Caco-2 (cell line): ENCODE measurements around the gene C19orf44. TPM values are rescaled to one million over a fixed set of nuclear protein-coding genes. Genes with fewer than 3 reads are reported as not detected.
"Not testable (repeated sequence)": the region's sequence is repeated elsewhere in the genome, so short reads cannot be mapped to it uniquely, and the experiment has no call there.

Experiments used
- BruUV-seq: library from RNA; stranded (reverse); fragments of 400-500 nt; replicated peaks from 2 replicates; lab custom pipeline; 2021; lab: Mats Ljungman, UMichigan
- CTCF ChIA-PET: fragments of 300-600 bp; sonication (Branson Sonifier 250); formaldehyde crosslinking; loops from one replicate; lab custom pipeline; 2022; ENCODE audit warnings: antibody characterized with exemption; lab: Charles Lee
- POLR2A ChIA-PET: fragments of 300-600 bp; sonication (Branson Sonifier 250); formaldehyde crosslinking; loops from one replicate; lab custom pipeline; 2022; ENCODE audit warnings: antibody characterized with exemption; lab: Charles Lee
- DNase-seq, 2 experiments: peaks; one replicate each; pipeline versions ENCODE4 v3.0.0 to v3.0.0-alpha.2; 2020 to 2022
- H3K27me3 ChIP-seq: replicated peaks from 2 replicates; pipeline ENCODE4 v1.6.0; 2011; ENCODE audit warnings: low read length; ENCODE audit not compliant: control insufficient read depth, insufficient read depth
- H3K36me3 ChIP-seq: 2 replicates; pipeline ENCODE4 v1.5.1; 2011; ENCODE audit warnings: low read length; ENCODE audit not compliant: control insufficient read depth, insufficient read depth
- H3K4me1 ChIP-seq: fragments of 250-450 bp; sonication (Bioruptor Pico); 2 replicates; pipeline ENCODE4 v1.5.1; 2020; ENCODE audit warnings: mild to moderate bottlenecking
- H3K4me3 ChIP-seq: 2 replicates; pipeline ENCODE4 v1.5.1; 2011; ENCODE audit warnings: low read depth, mild to moderate bottlenecking, control low read depth, low read length
- H3K9me3 ChIP-seq: fragments of 250-450 bp; sonication (Bioruptor Pico); 2 replicates; pipeline ENCODE4 v1.5.1; 2020; ENCODE audit warnings: mild to moderate bottlenecking, moderate library complexity
- H3K27ac Mint-ChIP-seq: one replicate; pipeline ENCODE4 v1.8.0; 2022; ENCODE audit warnings: mixed read lengths; ENCODE audit not compliant: unreplicated experiment
- H3K27me3 Mint-ChIP-seq: one replicate; pipeline ENCODE4 v1.8.0; 2022; ENCODE audit warnings: mixed read lengths; ENCODE audit not compliant: insufficient read depth, unreplicated experiment
- H3K36me3 Mint-ChIP-seq: one replicate; pipeline ENCODE4 v1.8.0; 2022; ENCODE audit warnings: mild to moderate bottlenecking, mixed read lengths; ENCODE audit not compliant: insufficient read depth, unreplicated experiment
- H3K4me1 Mint-ChIP-seq: one replicate; pipeline ENCODE4 v1.8.0; 2022; ENCODE audit warnings: low read depth, mixed read lengths; ENCODE audit not compliant: unreplicated experiment
- H3K4me3 Mint-ChIP-seq: one replicate; pipeline ENCODE4 v1.8.0; 2022; ENCODE audit warnings: mild to moderate bottlenecking, moderate library complexity, mixed read lengths; ENCODE audit not compliant: unreplicated experiment
- H3K9me3 Mint-ChIP-seq: one replicate; pipeline ENCODE4 v1.8.0; 2022; ENCODE audit warnings: mixed read lengths; ENCODE audit not compliant: unreplicated experiment
- CTCF ChIP-seq, 2 experiments: fragments of 200-600 bp in 1 of 2; IDR thresholded peaks; 1 replicate in 1 of 2; 2 replicates in 1 of 2; pipeline versions ENCODE4 v1.5.1 to v1.8.0; 2011 to 2022; ENCODE audit warnings: antibody characterized with exemption in 1 of 2, control low read depth in 1 of 2, inconsistent platforms in 1 of 2, low read depth in 1 of 2, low read length in 1 of 2, mild to moderate bottlenecking in 1 of 2, moderate library complexity in 1 of 2; ENCODE audit not compliant: insufficient read depth in 1 of 2, severe bottlenecking in 1 of 2, unreplicated experiment in 1 of 2
- intact Hi-C: fragments of 100-400 bp; cut with micrococcal nuclease; formaldehyde crosslinking; loops from one replicate; pipeline ENCODE4 v1.10.0; 2022; ENCODE audit not compliant: unreplicated experiment
- total RNA-seq: library from RNA; stranded (reverse); gene quantifications from 2 replicates; pipeline ENCODE4 v1.2.3, GENCODE V29; 2022

Gene C19orf44
- total RNA-seq, 1 experiment from 2014 or later, result 3.4 TPM

- Mint-ChIP-seq H3K27ac (no peak overlapping the region), H3K27me3 (no peaks in the 10 kb centered on the region), H3K4me3 (no peak overlapping the region), H3K9me3 (no peaks in the 10 kb centered on the region), H3K36me3 (peaks cover 13% of the 10 kb centered on the region), H3K4me1 (no peaks in the 10 kb centered on the region)
- Histone ChIP-seq H3K4me3 (no peak overlapping the region), H3K36me3 (no peaks in the 10 kb centered on the region), H3K4me1 (no peaks in the 10 kb centered on the region), H3K27me3 (no peaks in the 10 kb centered on the region), H3K9me3 (no peaks in the 10 kb centered on the region)
- intact Hi-C loops, result no loop called here
- DNase-seq, result no peak
- CTCF ChIA-PET, result no interaction called here
- BruUV-seq, result no TSS peak
- POLR2A ChIA-PET, result no interaction called here
- no peak for TF ChIP-seq CTCF (IDR thresholded peaks at IDR 0.05; ENCODE audit: insufficient read depth in 1 of 2, low read depth in 1 of 2, low read length in 1 of 2, severe bottlenecking in 1 of 2, unreplicated experiment in 1 of 2)
Measured at GRCh38 chr19:16504271-16504670, 8.1 kb downstream of the C19orf44 start.

- peaks cover 22% of the 10 kb centered on the region for H3K36me3 Mint-ChIP-seq
Measured at GRCh38 chr19:16506161-16506560, 10.0 kb downstream of the C19orf44 start.

GRCh38 chr19:16506961-16507360 lies 10.8 kb downstream of the C19orf44 start:
- no peaks in the 10 kb centered on the region for H3K9me3 Mint-ChIP-seq
- Histone ChIP-seq H3K4me3 (no peak overlapping the region), H3K36me3 (no peaks in the 10 kb centered on the region), H3K9me3 (no peaks in the 10 kb centered on the region), H3K27me3 (no peaks in the 10 kb centered on the region), H3K4me1 (no peaks in the 10 kb centered on the region)
- H3K27ac Mint-ChIP-seq, result no peak overlapping the region
- H3K36me3 Mint-ChIP-seq, result peaks cover 22% of the 10 kb centered on the region
- H3K4me1 Mint-ChIP-seq, result no peaks in the 10 kb centered on the region
- no peak for TF ChIP-seq CTCF (IDR thresholded peaks at IDR 0.05; ENCODE audit: insufficient read depth in 1 of 2, low read depth in 1 of 2, low read length in 1 of 2, severe bottlenecking in 1 of 2, unreplicated experiment in 1 of 2)
- no peak overlapping the region for H3K4me3 Mint-ChIP-seq
- intact Hi-C loops, result no loop called here
- no TSS peak for BruUV-seq
- ChIA-PET CTCF (interaction anchor here (0.6 kb wide), 1 partner anchor 56 kb away, joined by 6 read pairs; no protein-coding TSS in a partner anchor), POLR2A (no interaction called here)
- no peaks in the 10 kb centered on the region for H3K27me3 Mint-ChIP-seq
- DNase-seq, result no peak

More at GRCh38 chr19:16506161-16506560, 10.0 kb downstream of the C19orf44 start:
- H3K4me3 Mint-ChIP-seq, H3K4me1 Mint-ChIP-seq, BruUV-seq, H3K4me3 ChIP-seq, H3K27ac Mint-ChIP-seq, H3K27me3 ChIP-seq, H3K9me3 ChIP-seq, POLR2A ChIA-PET, H3K4me1 ChIP-seq, intact Hi-C loops, H3K27me3 Mint-ChIP-seq, DNase-seq, CTCF ChIA-PET, H3K9me3 Mint-ChIP-seq, H3K36me3 ChIP-seq: not testable (repeated sequence)

- H3K36me3 ChIP-seq, result no peaks in the 10 kb centered on the region
- no peaks in the 10 kb centered on the region for H3K27me3 Mint-ChIP-seq
Measured at GRCh38 chr19:16508546-16508945, 12.4 kb downstream of the C19orf44 start.

More at GRCh38 chr19:16508546-16508945, 12.4 kb downstream of the C19orf44 start:
- Histone ChIP-seq H3K4me1 (no peaks in the 10 kb centered on the region), H3K4me3 (no peak overlapping the region), H3K9me3 (no peaks in the 10 kb centered on the region), H3K27me3 (no peaks in the 10 kb centered on the region)
- BruUV-seq, result no TSS peak
- intact Hi-C loops, result no loop called here
- no peak overlapping the region for H3K27ac Mint-ChIP-seq
- DNase-seq, result no peak
- ChIA-PET CTCF (no interaction called here), POLR2A (no interaction called here)
- H3K9me3 Mint-ChIP-seq, result no peaks in the 10 kb centered on the region
- H3K4me3 Mint-ChIP-seq, result no peak overlapping the region
- H3K36me3 Mint-ChIP-seq, result peaks cover 22% of the 10 kb centered on the region
- TF ChIP-seq CTCF (IDR thresholded peaks at IDR 0.05; ENCODE audit: insufficient read depth in 1 of 2, low read depth in 1 of 2, low read length in 1 of 2, severe bottlenecking in 1 of 2, unreplicated experiment in 1 of 2), result no peak
- no peaks in the 10 kb centered on the region for H3K4me1 Mint-ChIP-seq
